Ovary (tissue), 9 donors: ENCODE results near the gene ANGPTL4. TPM values are rescaled to one million over a fixed set of nuclear protein-coding genes. Genes with fewer than 3 reads are reported as not detected.
A peak's percentile ranks its signal among the peaks of the same experiment; 100 is the strongest.

ENCODE experiments used
- DNase-seq, 5 donors: peaks; one replicate each; pipeline ENCODE4 v3.0.0-alpha.2; 2019 to 2020
- H3K27ac ChIP-seq, 2 donors: fragments of 200-600 bp; one replicate each; pipeline versions ENCODE4 v1.5.1 to v1.8.0; 2019 to 2022
- H3K27me3 ChIP-seq: fragments of 200-600 bp; one replicate; pipeline ENCODE4 v1.8.0; 2022
- H3K36me3 ChIP-seq: fragments of 200-600 bp; sonication (generic); one replicate; pipeline ENCODE4 v1.5.1; 2019
- H3K4me1 ChIP-seq: one replicate; pipeline ENCODE4 v1.8.1; 2013; ENCODE audit warnings: mild to moderate bottlenecking, moderate library complexity; ENCODE audit not compliant: insufficient read depth
- H3K4me3 ChIP-seq: fragments of 200-600 bp; sonication (generic); one replicate; pipeline ENCODE4 v1.5.1; 2017
- H3K9me3 ChIP-seq, 2 donors: fragments of 200-600 bp in 1 of 2; sonication (generic) in 1 of 2; one replicate each; pipeline versions ENCODE4 v1.5.1 to v1.8.1; 2013 to 2019; ENCODE audit warnings: mild to moderate bottlenecking in 1 of 2, moderate library complexity in 1 of 2
- EP300 ChIP-seq: sonication (generic); formaldehyde crosslinking; IDR thresholded peaks from one replicate; pipeline ENCODE4 v1.6.1; 2017; ENCODE audit warnings: antibody characterized with exemption
- POLR2A ChIP-seq: fragments of 450-650 bp; IDR thresholded peaks from one replicate; pipeline ENCODE4 v1.6.1; 2017; ENCODE audit warnings: antibody characterized with exemption, mild to moderate bottlenecking, moderate library complexity
- WGBS, 3 donors: extraction: QIAGEN DNeasy Blood & Tissue Kit in 1 of 3; methylation state at CpG; one replicate each; pipeline versions ENCODE4 v1.1.5 to v1.1.7; 2013 to 2017; 5-methylcytosine and 5-hydroxymethylcytosine counted together
- intact Hi-C, 4 donors: fragments of 100-400 bp; cut with DNase I; formaldehyde crosslinking; loops; one replicate each; pipeline versions ENCODE4 v1.11.0 to v1.15.1; 2022 to 2023
- polyA plus RNA-seq, 2 donors: library from polyadenylated mRNA; stranded (reverse); fragments of 200-250 nt in 1 of 2; fragments of 350-450 nt in 1 of 2; fragmentation: Illumina TruSeq in 1 of 2; extraction: RNeasy Lipid Tissue Mini Kit (QIAGEN cat#74804) in 1 of 2; gene quantifications; one replicate each; pipeline ENCODE4 v1.2.3, GENCODE V29; 2013 to 2014
- total RNA-seq, 7 donors: library from RNA; depleted of rRNA in 2 of 7; stranded (reverse); fragments of >200 nt in 2 of 7; fragmentation: NEBNext Ultra II Directional in 3 of 7; extraction: Animal tissue kit (Norgen Biotek cat#: 25700) in 3 of 7; gene quantifications; one replicate each; pipeline versions ENCODE4 v1.1.0 to v1.2.4, GENCODE V29; 2016 to 2023
- TF ChIP-seq, protein P1 (sequence below), 3 donors: fragments of 450-650 bp in 2 of 3; fragments of 200-600 bp in 1 of 3; IDR thresholded peaks; one replicate each; pipeline versions ENCODE4 v1.5.1 to v1.8.0; 2016 to 2022; ENCODE audit warnings: antibody characterized with exemption in 3 of 3, mild to moderate bottlenecking in 1 of 3
- donor health status: DM: no; HTN: no; CAD: no; lungs with moderate emphysema.
- donor health status: DM: no; HTN: no; CAD: no.
- donor health status: Bipolar disorder and iron deficiency.
- donor health status: DM: yes; HTN: yes; CAD: no.
- donor health status: DM: no; HTN: no; CAD: no.
- donor health status: DM: yes; HTN: yes; CAD: no.

ANGPTL4 gene
- total and polyA plus RNA-seq, 9 donors, result 0.71 to 35.0 (median 3.0) TPM

DNA sequence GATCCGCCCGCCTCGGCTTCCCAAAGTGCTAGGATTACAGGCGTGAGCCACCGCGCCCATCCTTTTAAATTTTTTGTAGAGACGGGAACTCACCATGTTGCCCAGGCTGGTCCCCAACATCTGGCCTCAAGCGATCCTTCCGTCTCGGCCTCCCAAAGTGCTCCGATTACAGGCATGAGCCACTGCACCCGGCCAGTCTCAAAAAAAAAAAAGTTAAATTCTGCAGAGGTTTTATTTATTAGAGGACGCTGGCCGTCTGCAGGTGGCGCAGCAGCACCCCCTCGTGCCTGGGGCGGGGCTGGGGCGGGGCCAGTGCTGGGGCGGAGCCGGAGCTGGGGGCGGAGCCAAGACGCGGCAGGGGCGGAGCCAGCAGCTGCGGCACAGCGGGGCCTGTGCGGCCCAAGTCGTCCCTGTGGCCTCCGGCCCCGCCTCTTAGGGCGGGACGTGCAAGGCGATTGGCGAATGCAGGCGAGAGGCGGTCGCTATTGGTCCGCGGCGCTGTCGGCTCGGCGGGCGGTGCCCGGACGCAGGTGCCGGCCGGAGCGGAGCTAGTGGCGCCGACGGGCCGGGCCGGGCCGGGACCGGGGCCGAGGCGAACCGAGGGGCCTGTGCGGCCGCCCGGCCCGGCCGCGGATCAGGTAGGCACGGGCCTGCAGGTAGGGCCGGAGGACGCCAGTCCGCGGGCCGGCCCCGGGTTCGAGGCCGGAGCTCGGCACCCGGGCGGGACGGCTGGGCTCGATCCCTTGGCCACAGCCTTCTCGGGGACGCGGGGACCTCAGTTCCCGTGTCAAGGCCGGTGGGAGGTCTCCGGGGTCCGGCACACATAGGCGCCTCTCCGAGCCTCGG lies 49.1 kb downstream of the ANGPTL4 start, which contains the start of gene MARCHF2:
TSS of gene MARCHF2 (plus strand) at position 523 of the 846 bp plus-strand sequence. CDS start 8,536 bp downstream, outside the sequence.
- H3K9me3 ChIP-seq, result no peaks in the 10 kb centered on the region
- TF ChIP-seq EP300 (no peak), POLR2A (peak; percentile 41)
- TF ChIP-seq, protein P1, sequence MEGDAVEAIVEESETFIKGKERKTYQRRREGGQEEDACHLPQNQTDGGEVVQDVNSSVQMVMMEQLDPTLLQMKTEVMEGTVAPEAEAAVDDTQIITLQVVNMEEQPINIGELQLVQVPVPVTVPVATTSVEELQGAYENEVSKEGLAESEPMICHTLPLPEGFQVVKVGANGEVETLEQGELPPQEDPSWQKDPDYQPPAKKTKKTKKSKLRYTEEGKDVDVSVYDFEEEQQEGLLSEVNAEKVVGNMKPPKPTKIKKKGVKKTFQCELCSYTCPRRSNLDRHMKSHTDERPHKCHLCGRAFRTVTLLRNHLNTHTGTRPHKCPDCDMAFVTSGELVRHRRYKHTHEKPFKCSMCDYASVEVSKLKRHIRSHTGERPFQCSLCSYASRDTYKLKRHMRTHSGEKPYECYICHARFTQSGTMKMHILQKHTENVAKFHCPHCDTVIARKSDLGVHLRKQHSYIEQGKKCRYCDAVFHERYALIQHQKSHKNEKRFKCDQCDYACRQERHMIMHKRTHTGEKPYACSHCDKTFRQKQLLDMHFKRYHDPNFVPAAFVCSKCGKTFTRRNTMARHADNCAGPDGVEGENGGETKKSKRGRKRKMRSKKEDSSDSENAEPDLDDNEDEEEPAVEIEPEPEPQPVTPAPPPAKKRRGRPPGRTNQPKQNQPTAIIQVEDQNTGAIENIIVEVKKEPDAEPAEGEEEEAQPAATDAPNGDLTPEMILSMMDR (IDR thresholded peaks at IDR 0.05), result peak; percentile 62 to 70 (median 65)
- intact Hi-C loops, result loop anchor here in 2 of 4 donors (2.0 to 5.0 kb wide), 2 partner anchors 32 to 94 kb away; partner anchors contain the start of gene HNRNPM (in 1 of the 2)
- no peaks in the 10 kb centered on the region for H3K36me3 ChIP-seq
- H3K27me3 ChIP-seq, result no peaks in the 10 kb centered on the region
- 3 to 6% (median 4%) methylated on average over 58 to 88 of the region's 89 CpGs for WGBS, 3 donors
- H3K27ac ChIP-seq, result no peak within 1 kb of the TSS
- peak; percentile 95 to 99 (median 97) for DNase-seq
- peaks cover 5% of the 10 kb centered on the region for H3K4me1 ChIP-seq
- peak within 1 kb of the TSS; percentile 67 for H3K4me3 ChIP-seq

DNA sequence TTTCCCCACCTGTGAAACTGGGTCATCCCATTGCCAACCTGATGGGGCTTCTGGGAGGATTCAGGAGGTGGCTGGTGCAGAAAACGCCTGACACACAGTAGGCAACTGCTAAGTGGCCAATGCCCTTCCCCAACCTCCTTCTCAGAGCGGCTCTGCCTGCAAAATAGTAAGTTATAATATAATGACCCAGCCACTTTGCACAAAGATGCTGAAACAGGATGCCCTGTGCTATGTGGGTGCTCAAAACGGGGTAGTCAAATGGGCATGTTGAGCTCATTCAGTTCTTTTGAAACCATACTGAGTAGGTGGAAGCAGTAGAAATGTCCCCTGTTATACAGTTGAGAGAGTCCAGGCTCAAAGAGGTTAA lies 49.7 kb downstream of the ANGPTL4 start:
- no peak for TF ChIP-seq EP300
- TF ChIP-seq, protein P1 (IDR thresholded peaks at IDR 0.05), result no peak
- TF ChIP-seq POLR2A, result no peak
- DNase-seq, result no peak
- Histone ChIP-seq H3K9me3 (no peaks in the 10 kb centered on the region), H3K27ac (no peak overlapping the region), H3K27me3 (no peaks in the 10 kb centered on the region), H3K4me3 (peak overlapping the region; percentile 67), H3K36me3 (no peaks in the 10 kb centered on the region), H3K4me1 (peaks cover 5% of the 10 kb centered on the region)
- WGBS, 3 donors, result 11 to 21% (median 14%) methylated on average over 3 of the region's 3 CpGs
- intact Hi-C loops, result loop anchor here in 2 of 4 donors (2.0 to 5.0 kb wide), 2 partner anchors 31 to 94 kb away; partner anchors contain the start of gene HNRNPM (in 1 of the 2)

DNA sequence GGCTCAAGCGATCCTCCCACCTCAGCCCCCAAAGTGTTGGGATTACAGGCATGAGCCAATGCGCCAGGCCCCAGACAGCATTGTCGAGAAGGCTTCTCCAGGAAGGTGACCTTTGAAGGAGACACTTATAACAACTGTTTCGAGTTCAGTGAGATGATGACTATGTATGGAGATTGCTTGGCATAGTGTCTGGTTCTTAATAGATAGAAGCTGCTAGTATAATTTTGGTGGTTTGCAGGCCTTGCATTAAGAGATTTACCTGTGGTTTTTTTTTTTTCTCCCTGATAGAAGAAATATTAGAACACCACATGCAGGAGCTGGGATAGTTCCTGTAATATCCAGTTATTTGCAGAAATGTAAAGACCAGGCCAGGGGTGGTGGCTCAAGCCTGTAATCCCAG lies 52.8 kb downstream of the ANGPTL4 start:
- Histone ChIP-seq H3K4me1 (peaks cover 5% of the 10 kb centered on the region), H3K27me3 (no peaks in the 10 kb centered on the region), H3K4me3 (no peak overlapping the region), H3K27ac (no peak overlapping the region), H3K9me3 (no peaks in the 10 kb centered on the region), H3K36me3 (no peaks in the 10 kb centered on the region)
- TF ChIP-seq POLR2A (no peak), EP300 (no peak)
- TF ChIP-seq, protein P1 (IDR thresholded peaks at IDR 0.05), result no peak
- no peak for DNase-seq
- 65 to 76% (median 72%) methylated on average over 4 of the region's 4 CpGs for WGBS, 3 donors
- intact Hi-C loops, result no loop called here

DNA sequence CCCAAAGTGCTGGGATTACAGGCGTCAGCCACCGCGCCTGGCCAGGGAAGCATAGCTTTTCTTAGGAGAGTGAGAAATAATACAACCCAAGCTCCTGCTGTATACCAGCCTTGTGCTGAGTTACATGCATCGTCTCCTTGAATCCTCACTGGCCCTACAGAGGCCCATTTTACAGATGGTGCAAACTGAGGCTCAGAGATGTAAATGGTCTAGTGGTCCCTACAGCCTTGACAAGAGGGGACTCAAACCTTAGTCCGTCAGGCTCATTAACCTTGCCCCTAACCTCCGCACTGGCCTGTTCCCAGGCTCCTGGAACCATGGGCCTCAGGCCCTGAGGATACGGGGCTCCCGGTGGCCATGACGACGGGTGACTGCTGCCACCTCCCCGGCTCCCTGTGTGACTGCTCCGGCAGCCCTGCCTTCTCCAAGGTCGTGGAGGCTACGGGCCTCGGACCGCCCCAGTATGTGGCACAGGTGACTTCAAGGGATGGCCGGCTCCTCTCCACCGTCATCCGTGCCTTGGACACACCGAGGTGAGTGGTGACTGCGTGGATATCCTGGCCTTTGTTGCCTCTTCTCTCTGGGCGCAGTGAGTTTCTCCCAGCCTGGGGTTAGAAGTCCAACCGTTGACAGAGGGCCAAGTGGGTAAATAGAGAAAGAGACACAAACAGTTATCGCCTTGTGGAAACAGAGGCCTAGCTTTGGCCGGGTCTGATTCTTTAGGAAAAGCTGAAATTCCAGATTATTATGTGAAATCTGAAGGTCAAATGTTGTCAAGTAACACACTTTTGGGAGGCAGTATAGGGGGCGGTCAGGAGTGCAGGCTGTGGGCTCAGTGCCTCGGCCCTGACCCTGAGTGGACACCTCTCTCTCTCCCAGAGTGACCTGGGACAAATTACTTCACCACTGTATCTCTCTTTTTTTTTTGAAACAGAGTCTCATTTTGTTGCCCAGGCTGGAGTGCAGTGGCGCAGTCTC lies 57.8 kb downstream of the ANGPTL4 start:
- WGBS, 3 donors, result 82 to 89% (median 88%) methylated on average over 28 of the region's 28 CpGs
- no peak for TF ChIP-seq EP300
- TF ChIP-seq, protein P1 (IDR thresholded peaks at IDR 0.05), result no peak
- no peak for TF ChIP-seq POLR2A
- H3K4me1 ChIP-seq, result peaks cover 4% of the 10 kb centered on the region
- no peak overlapping the region for H3K27ac ChIP-seq
- H3K4me3 ChIP-seq, result no peak overlapping the region
- DNase-seq, result no peak
- no peaks in the 10 kb centered on the region for H3K36me3 ChIP-seq
- no peaks in the 10 kb centered on the region for H3K27me3 ChIP-seq
- H3K9me3 ChIP-seq, result no peaks in the 10 kb centered on the region
- intact Hi-C loops, result loop anchor here in 1 of 4 donors (10.0 kb wide), 1 partner anchor 73 kb away; no protein-coding TSS in a partner anchor
